Kidney epithelial cell (primary cell): Measurements from ENCODE around the gene ROR2. TPM values are rescaled to one million over a fixed set of nuclear protein-coding genes. Genes with fewer than 3 reads are reported as not detected.

Source experiments
- DNase-seq: peaks from one replicate; pipeline ENCODE4 v3.0.0-alpha.2; 2010; ENCODE audit warnings: low read depth
- H3K27me3 ChIP-seq: 2 replicates; pipeline ENCODE4 v1.6.0; 2011; ENCODE audit warnings: low read length; ENCODE audit not compliant: control insufficient read depth, insufficient read depth
- H3K36me3 ChIP-seq: 2 replicates; pipeline ENCODE4 v1.5.1; 2011; ENCODE audit warnings: low read length; ENCODE audit not compliant: control insufficient read depth, insufficient read depth
- H3K4me3 ChIP-seq: 2 replicates; pipeline ENCODE4 v1.5.1; 2011; ENCODE audit warnings: low read depth, mild to moderate bottlenecking, control low read depth, low read length
- CTCF ChIP-seq: IDR thresholded peaks from 2 replicates; pipeline ENCODE4 v1.5.1; 2011; ENCODE audit warnings: mild to moderate bottlenecking, moderate library complexity, low read length, control low read depth, inconsistent platforms; ENCODE audit not compliant: insufficient read depth, poor library complexity, severe bottlenecking
- total RNA-seq: library from RNA; depleted of rRNA; stranded (reverse); fragments of >200 nt; gene quantifications from 2 replicates; pipeline ENCODE4 v1.2.3, GENCODE V29; 2015

ROR2 gene
- total RNA-seq, 1 donor from 2014 or later: 1.2 TPM

- H3K27me3 ChIP-seq: peaks cover 33% of the 10 kb centered on the region
- no peak for TF ChIP-seq CTCF
- no peaks in the 10 kb centered on the region for H3K36me3 ChIP-seq
- H3K4me3 ChIP-seq: no peak overlapping the region
- no peak for DNase-seq
Observed at GRCh38 chr9:91946653-91947488, 3.2 kb downstream of the ROR2 start.

GRCh38 chr9:91946196-91946595 is 3.8 kb downstream of the ROR2 start:
- no peak for TF ChIP-seq CTCF
- no peak for DNase-seq
- Histone ChIP-seq H3K4me3 (no peak overlapping the region), H3K27me3 (peaks cover 31% of the 10 kb centered on the region), H3K36me3 (no peaks in the 10 kb centered on the region)

GRCh38 chr9:91945277-91946085 is 4.5 kb downstream of the ROR2 start:
- H3K27me3 ChIP-seq: peaks cover 27% of the 10 kb centered on the region
- H3K36me3 ChIP-seq: no peaks in the 10 kb centered on the region
- no peak overlapping the region for H3K4me3 ChIP-seq
- no peak for TF ChIP-seq CTCF
- no peak for DNase-seq

GRCh38 chr9:91944711-91945110 is 5.3 kb downstream of the ROR2 start:
- no peak for DNase-seq
- no peaks in the 10 kb centered on the region for H3K36me3 ChIP-seq
- TF ChIP-seq CTCF: no peak
- peaks cover 21% of the 10 kb centered on the region for H3K27me3 ChIP-seq
- H3K4me3 ChIP-seq: no peak overlapping the region

- H3K4me3 ChIP-seq: no peak overlapping the region
- DNase-seq: no peak
- H3K36me3 ChIP-seq: no peaks in the 10 kb centered on the region
- H3K27me3 ChIP-seq: peaks cover 11% of the 10 kb centered on the region
- no peak for TF ChIP-seq CTCF
Observed at GRCh38 chr9:91943478-91944470, 6.3 kb downstream of the ROR2 start.
